Endothelial cell (in vitro differentiated cells): ENCODE data around the gene GLI2. TPM values are rescaled to one million over a fixed set of nuclear protein-coding genes. Genes with fewer than 3 reads are reported as not detected.

ENCODE experiments used
- DNase-seq: peaks from one replicate; pipeline ENCODE4 v3.0.0; 2021; ENCODE audit warnings: low spot score
- H3K27ac Mint-ChIP-seq: one replicate; pipeline ENCODE4 v1.8.0; 2021; ENCODE audit warnings: mixed read lengths, inconsistent platforms; ENCODE audit not compliant: unreplicated experiment
- H3K27me3 Mint-ChIP-seq: one replicate; pipeline ENCODE4 v1.8.0; 2021; ENCODE audit warnings: mild to moderate bottlenecking, moderate library complexity, mixed read lengths, inconsistent platforms; ENCODE audit not compliant: unreplicated experiment
- H3K36me3 Mint-ChIP-seq: one replicate; pipeline ENCODE4 v1.8.0; 2021; ENCODE audit warnings: mild to moderate bottlenecking, low read depth, mixed read lengths, inconsistent platforms; ENCODE audit not compliant: unreplicated experiment
- H3K4me1 Mint-ChIP-seq: one replicate; pipeline ENCODE4 v1.8.0; 2021; ENCODE audit warnings: mild to moderate bottlenecking, mixed read lengths, inconsistent platforms; ENCODE audit not compliant: unreplicated experiment
- H3K4me3 Mint-ChIP-seq: one replicate; pipeline ENCODE4 v1.8.0; 2021; ENCODE audit warnings: mild to moderate bottlenecking, mixed read lengths, inconsistent platforms; ENCODE audit not compliant: unreplicated experiment
- H3K9me3 Mint-ChIP-seq: one replicate; pipeline ENCODE4 v1.8.0; 2021; ENCODE audit warnings: mixed read lengths, inconsistent platforms; ENCODE audit not compliant: unreplicated experiment
- CTCF ChIP-seq: fragments of 200-600 bp; sonication (generic); IDR thresholded peaks from one replicate; pipeline ENCODE4 v1.5.0; 2021; ENCODE audit warnings: antibody characterized with exemption; ENCODE audit not compliant: unreplicated experiment
- total RNA-seq: library from RNA; stranded (reverse); fragmentation: NEBNext Ultra II Directional; extraction: Animal tissue kit (Norgen Biotek cat#: 25700); gene quantifications from one replicate; pipeline ENCODE4 v1.2.1, GENCODE V29; 2021; ENCODE audit not compliant: unreplicated experiment

The GLI2 gene
- total RNA-seq, 1 donor from 2014 or later, result 1.2 TPM

GRCh38 chr2:120778244-120778643 lies 42.6 kb downstream of the GLI2 start:
- Mint-ChIP-seq H3K4me3 (no peak overlapping the region), H3K36me3 (no peaks in the 10 kb centered on the region), H3K4me1 (peaks cover 2% of the 10 kb centered on the region), H3K27ac (no peak overlapping the region), H3K9me3 (no peaks in the 10 kb centered on the region), H3K27me3 (peaks cover 3% of the 10 kb centered on the region)
- no peak for TF ChIP-seq CTCF
- no peak for DNase-seq

- no peak overlapping the region for H3K4me3 Mint-ChIP-seq
- no peaks in the 10 kb centered on the region for H3K9me3 Mint-ChIP-seq
- DNase-seq, result no peak
- peaks cover 11% of the 10 kb centered on the region for H3K27me3 Mint-ChIP-seq
- no peak for TF ChIP-seq CTCF
- no peaks in the 10 kb centered on the region for H3K36me3 Mint-ChIP-seq
- H3K27ac Mint-ChIP-seq, result no peak overlapping the region
- H3K4me1 Mint-ChIP-seq, result peaks cover 8% of the 10 kb centered on the region
Measured at GRCh38 chr2:120779781-120780283, 44.2 kb downstream of the GLI2 start.

- Mint-ChIP-seq H3K4me1 (peaks cover 8% of the 10 kb centered on the region), H3K27me3 (peaks cover 9% of the 10 kb centered on the region), H3K36me3 (no peaks in the 10 kb centered on the region), H3K9me3 (no peaks in the 10 kb centered on the region), H3K4me3 (no peak overlapping the region), H3K27ac (no peak overlapping the region)
- DNase-seq, result no peak
- TF ChIP-seq CTCF, result no peak
Measured at GRCh38 chr2:120780402-120780801, 44.7 kb downstream of the GLI2 start.

GRCh38 chr2:120783371-120783791 lies 47.7 kb downstream of the GLI2 start:
- no peaks in the 10 kb centered on the region for H3K36me3 Mint-ChIP-seq
- peaks cover 12% of the 10 kb centered on the region for H3K27me3 Mint-ChIP-seq
- no peak for DNase-seq
- H3K27ac Mint-ChIP-seq, result no peak overlapping the region
- no peak for TF ChIP-seq CTCF
- H3K4me3 Mint-ChIP-seq, result no peak overlapping the region
- H3K9me3 Mint-ChIP-seq, result no peaks in the 10 kb centered on the region
- peaks cover 8% of the 10 kb centered on the region for H3K4me1 Mint-ChIP-seq

GRCh38 chr2:120783969-120784372 lies 48.3 kb downstream of the GLI2 start:
- Mint-ChIP-seq H3K27me3 (peaks cover 12% of the 10 kb centered on the region), H3K4me3 (no peak overlapping the region), H3K27ac (no peak overlapping the region), H3K36me3 (no peaks in the 10 kb centered on the region), H3K9me3 (no peaks in the 10 kb centered on the region), H3K4me1 (peaks cover 8% of the 10 kb centered on the region)
- TF ChIP-seq CTCF, result no peak
- no peak for DNase-seq
